Measurements from ENCODE around the gene ECHDC3. TPM values are rescaled to one million over a fixed set of nuclear protein-coding genes. Genes with fewer than 3 reads are reported as not detected.

ECHDC3 gene
- polyA plus RNA-seq, 3 donors from 2014 or later: 0.58 to 0.77 (median 0.71) TPM

GRCh38 chr10:11789306-11789705, 47.1 kb downstream of the ECHDC3 start:
- H3K27me3 Mint-ChIP-seq (ENCODE audit: low read depth in 3 of 3): peaks cover 0 to 9% (median 4%) of the 10 kb centered on the region in 3 donors
- H3K27ac Mint-ChIP-seq: no peak overlapping the region
- DNase-seq: no peak
- no peaks in the 10 kb centered on the region for H3K4me1 Mint-ChIP-seq
- H3K36me3 Mint-ChIP-seq: no peaks in the 10 kb centered on the region
- no peaks in the 10 kb centered on the region for H3K9me3 Mint-ChIP-seq
- no peak overlapping the region for H3K4me3 Mint-ChIP-seq

- Mint-ChIP-seq H3K4me1 (no peaks in the 10 kb centered on the region), H3K27ac (no peak overlapping the region), H3K27me3 (ENCODE audit: low read depth in 3 of 3) (peaks cover 0 to 5% (median 4%) of the 10 kb centered on the region in 3 donors), H3K4me3 (no peak overlapping the region), H3K9me3 (no peaks in the 10 kb centered on the region), H3K36me3 (no peaks in the 10 kb centered on the region)
- no peak for DNase-seq
Observed at GRCh38 chr10:11789956-11790355, 47.8 kb downstream of the ECHDC3 start.

GRCh38 chr10:11793762-11794479, 51.7 kb downstream of the ECHDC3 start:
- no peaks in the 10 kb centered on the region for H3K9me3 Mint-ChIP-seq
- no peak overlapping the region for H3K4me3 Mint-ChIP-seq
- H3K36me3 Mint-ChIP-seq: no peaks in the 10 kb centered on the region
- peaks cover 0 to 3% (median 2%) of the 10 kb centered on the region in 3 donors for H3K27me3 Mint-ChIP-seq (ENCODE audit: low read depth in 3 of 3)
- H3K4me1 Mint-ChIP-seq: no peaks in the 10 kb centered on the region
- DNase-seq: no peak
- H3K27ac Mint-ChIP-seq: no peak overlapping the region

GRCh38 chr10:11794566-11794965, 52.4 kb downstream of the ECHDC3 start:
- Mint-ChIP-seq H3K4me1 (no peaks in the 10 kb centered on the region), H3K36me3 (no peaks in the 10 kb centered on the region), H3K27me3 (ENCODE audit: low read depth in 3 of 3) (peaks cover 0 to 3% (median 2%) of the 10 kb centered on the region in 3 donors), H3K9me3 (no peaks in the 10 kb centered on the region), H3K27ac (no peak overlapping the region), H3K4me3 (no peak overlapping the region)
- DNase-seq: no peak

- H3K36me3 Mint-ChIP-seq: no peaks in the 10 kb centered on the region
- no peak overlapping the region for H3K4me3 Mint-ChIP-seq
- DNase-seq: no peak
- H3K9me3 Mint-ChIP-seq: no peaks in the 10 kb centered on the region
- H3K27me3 Mint-ChIP-seq (ENCODE audit: low read depth in 3 of 3): peaks cover 0 to 3% (median 1%) of the 10 kb centered on the region in 3 donors
- no peak overlapping the region for H3K27ac Mint-ChIP-seq
- H3K4me1 Mint-ChIP-seq: no peaks in the 10 kb centered on the region
Observed at GRCh38 chr10:11795101-11795920, 53.1 kb downstream of the ECHDC3 start.

GRCh38 chr10:11796474-11796873, 54.3 kb downstream of the ECHDC3 start:
- no peak overlapping the region for H3K4me3 Mint-ChIP-seq
- no peaks in the 10 kb centered on the region for H3K9me3 Mint-ChIP-seq
- no peak overlapping the region for H3K27ac Mint-ChIP-seq
- H3K27me3 Mint-ChIP-seq (ENCODE audit: low read depth in 3 of 3): peaks cover 0 to 4% (median 3%) of the 10 kb centered on the region in 3 donors
- no peak for DNase-seq
- H3K36me3 Mint-ChIP-seq: no peaks in the 10 kb centered on the region
- no peaks in the 10 kb centered on the region for H3K4me1 Mint-ChIP-seq

GRCh38 chr10:11797281-11797680, 55.1 kb downstream of the ECHDC3 start:
- H3K36me3 Mint-ChIP-seq: no peaks in the 10 kb centered on the region
- H3K4me1 Mint-ChIP-seq: no peaks in the 10 kb centered on the region
- H3K27me3 Mint-ChIP-seq (ENCODE audit: low read depth in 3 of 3): peaks cover 0 to 4% (median 3%) of the 10 kb centered on the region in 3 donors
- no peak overlapping the region for H3K4me3 Mint-ChIP-seq
- H3K27ac Mint-ChIP-seq: no peak overlapping the region
- DNase-seq: no peak
- H3K9me3 Mint-ChIP-seq: no peaks in the 10 kb centered on the region

- H3K36me3 Mint-ChIP-seq: no peaks in the 10 kb centered on the region
- no peak overlapping the region for H3K4me3 Mint-ChIP-seq
- DNase-seq: no peak
- no peaks in the 10 kb centered on the region for H3K4me1 Mint-ChIP-seq
- H3K27me3 Mint-ChIP-seq (ENCODE audit: low read depth in 3 of 3): peaks cover 0 to 6% (median 3%) of the 10 kb centered on the region in 3 donors
- H3K9me3 Mint-ChIP-seq: no peaks in the 10 kb centered on the region
- no peak overlapping the region for H3K27ac Mint-ChIP-seq
Observed at GRCh38 chr10:11797847-11798633, 55.9 kb downstream of the ECHDC3 start.

- Mint-ChIP-seq H3K27ac (no peak overlapping the region), H3K4me3 (no peak overlapping the region), H3K9me3 (no peaks in the 10 kb centered on the region), H3K4me1 (no peaks in the 10 kb centered on the region), H3K36me3 (no peaks in the 10 kb centered on the region), H3K27me3 (ENCODE audit: low read depth in 3 of 3) (peaks cover 0 to 6% (median 0%) of the 10 kb centered on the region in 3 donors)
- no peak for DNase-seq
Observed at GRCh38 chr10:11798845-11799735, 56.9 kb downstream of the ECHDC3 start.

- Mint-ChIP-seq H3K4me3 (no peak overlapping the region), H3K36me3 (no peaks in the 10 kb centered on the region), H3K27ac (no peak overlapping the region), H3K4me1 (no peaks in the 10 kb centered on the region), H3K27me3 (ENCODE audit: low read depth in 3 of 3) (peaks cover 0 to 6% (median 0%) of the 10 kb centered on the region in 3 donors), H3K9me3 (no peaks in the 10 kb centered on the region)
- no peak for DNase-seq
Observed at GRCh38 chr10:11799736-11800080, 57.5 kb downstream of the ECHDC3 start.

- H3K27ac Mint-ChIP-seq: no peak overlapping the region
- H3K9me3 Mint-ChIP-seq: no peaks in the 10 kb centered on the region
- H3K36me3 Mint-ChIP-seq: no peaks in the 10 kb centered on the region
- H3K4me1 Mint-ChIP-seq: no peaks in the 10 kb centered on the region
- H3K4me3 Mint-ChIP-seq: no peak overlapping the region
- no peak for DNase-seq
- H3K27me3 Mint-ChIP-seq (ENCODE audit: low read depth in 3 of 3): peaks cover 0 to 13% (median 0%) of the 10 kb centered on the region in 3 donors
Observed at GRCh38 chr10:11804336-11804735, 62.2 kb downstream of the ECHDC3 start.

- H3K4me3 Mint-ChIP-seq: no peak overlapping the region
- DNase-seq: no peak
- no peaks in the 10 kb centered on the region for H3K4me1 Mint-ChIP-seq
- H3K36me3 Mint-ChIP-seq: no peaks in the 10 kb centered on the region
- H3K27me3 Mint-ChIP-seq (ENCODE audit: low read depth in 3 of 3): peaks cover 0 to 12% (median 2%) of the 10 kb centered on the region in 3 donors
- no peak overlapping the region for H3K27ac Mint-ChIP-seq
- H3K9me3 Mint-ChIP-seq: no peaks in the 10 kb centered on the region
Observed at GRCh38 chr10:11805792-11806191, 63.6 kb downstream of the ECHDC3 start.

GRCh38 chr10:11806706-11807105, 64.5 kb downstream of the ECHDC3 start:
- Mint-ChIP-seq H3K36me3 (no peaks in the 10 kb centered on the region), H3K9me3 (no peaks in the 10 kb centered on the region), H3K4me3 (no peak overlapping the region), H3K27ac (no peak overlapping the region), H3K27me3 (ENCODE audit: low read depth in 3 of 3) (peaks cover 0 to 9% (median 2%) of the 10 kb centered on the region in 3 donors), H3K4me1 (no peaks in the 10 kb centered on the region)
- no peak for DNase-seq
